Fibroblast of skin of abdomen (primary cell): ENCODE results near the gene HOXA4.

Source experiments
- DNase-seq: peaks from one replicate; pipeline ENCODE4 v3.0.0-alpha.2; 2013

Gene HOXA4

GRCh38 chr7:27092819-27093110 is 37.8 kb downstream of the HOXA4 start:
- no peak for DNase-seq

GRCh38 chr7:27091941-27092818 is 38.4 kb downstream of the HOXA4 start:
- DNase-seq = no peak

GRCh38 chr7:27091105-27091504 is 39.5 kb downstream of the HOXA4 start:
- DNase-seq = no peak

- no peak for DNase-seq
Measured at GRCh38 chr7:27088002-27088922, 42.3 kb downstream of the HOXA4 start.

- no peak for DNase-seq
Measured at GRCh38 chr7:27083646-27084045, 46.9 kb downstream of the HOXA4 start.

- DNase-seq = no peak
Measured at GRCh38 chr7:27082171-27082570, 48.4 kb downstream of the HOXA4 start.

GRCh38 chr7:27080844-27081436 is 49.6 kb downstream of the HOXA4 start:
- DNase-seq = no peak

- DNase-seq = no peak
Measured at GRCh38 chr7:27079234-27079975, 51.2 kb downstream of the HOXA4 start.

- no peak for DNase-seq
Measured at GRCh38 chr7:27078616-27079233, 51.8 kb downstream of the HOXA4 start.
